Measurements from ENCODE around the gene BAZ1A.

GRCh38 chr14:34833549-34834523 lies 41.3 kb downstream of the BAZ1A start:
- no peak for TF ChIP-seq CTCF (IDR thresholded peaks at IDR 0.05 in 2 of 3, conservative IDR thresholded peaks at IDR 0.05 in 1 of 3; ENCODE audit: borderline replicate concordance in 1 of 3, insufficient read depth in 1 of 3, low read depth in 2 of 3, low read length in 2 of 3)
- TF ChIP-seq ATF3 (IDR thresholded peaks at IDR 0.05) = no peak

Measured in HCT116 (cell line).